ENCODE data around the gene PRKG1. TPM values are rescaled to one million over a fixed set of nuclear protein-coding genes. Genes with fewer than 3 reads are reported as not detected.

PRKG1 gene
- polyA plus RNA-seq, 1 donor (not counting 4 experiments of a cell fraction or from before 2014, with no cell fraction given): 0.24 TPM

- Histone ChIP-seq H3K4me3 (ENCODE audit: control insufficient read depth in 2 of 3, extremely low read depth in 1 of 3, insufficient read depth in 2 of 3, low read depth in 1 of 3, low read length in 3 of 3) (no peak overlapping the region), H3K9me1 (ENCODE audit: control insufficient read depth, extremely low read depth, insufficient read depth, low read length) (no peaks in the 10 kb centered on the region), H3K79me2 (ENCODE audit: control insufficient read depth, insufficient read depth, low read length) (no peaks in the 10 kb centered on the region), H4K20me1 (ENCODE audit: control insufficient read depth, extremely low read depth, insufficient read depth, low read length) (no peaks in the 10 kb centered on the region), H3K27ac (ENCODE audit: control insufficient read depth, insufficient read depth, low read length) (no peak overlapping the region), H3K4me2 (ENCODE audit: control insufficient read depth, extremely low read depth, insufficient read depth, low read depth, low read length) (no peak overlapping the region), H3K9ac (ENCODE audit: control insufficient read depth, extremely low read depth, insufficient read depth, low read length) (no peak overlapping the region), H3K9me3 (ENCODE audit: control insufficient read depth, low read depth, low read length) (no peaks in the 10 kb centered on the region), H3K4me1 (ENCODE audit: control insufficient read depth, extremely low read depth, insufficient read depth, low read length) (no peaks in the 10 kb centered on the region), H3K36me3 (ENCODE audit: control insufficient read depth in 2 of 2, extremely low read depth in 1 of 2, insufficient read depth in 2 of 2, low read length in 2 of 2) (no peaks in the 10 kb centered on the region), H2AFZ (ENCODE audit: control insufficient read depth, low read length) (no peak overlapping the region), H3K27me3 (ENCODE audit: control insufficient read depth, extremely low read depth, insufficient read depth, low read length) (no peaks in the 10 kb centered on the region)
- TF ChIP-seq EZH2 (IDR thresholded peaks at IDR 0.05; ENCODE audit: low read length): no peak
- TF ChIP-seq CTCF (optimal IDR thresholded peaks at IDR 0.05 in 1 of 3, IDR thresholded peaks at IDR 0.05 in 1 of 3, conservative IDR thresholded peaks at IDR 0.05 in 1 of 3; ENCODE audit: extremely low read depth in 1 of 3, insufficient read depth in 2 of 3, low read length in 3 of 3): no peak
- dilution Hi-C loops (cut with MboI; ENCODE audit: extremely low pct_ligation_motif_present, low sequenced_read_pairs): no loop called here
- FAIRE-seq (no peak), DNase-seq (ENCODE audit: low read depth, low spot score) (no peak)
Measured at GRCh38 chr10:51255381-51255780, 181.1 kb downstream of the PRKG1 start.

- H3K4me2 ChIP-seq (ENCODE audit: control insufficient read depth, extremely low read depth, insufficient read depth, low read depth, low read length): no peak overlapping the region
- no peaks in the 10 kb centered on the region for H3K36me3 ChIP-seq (ENCODE audit: control insufficient read depth in 2 of 2, extremely low read depth in 1 of 2, insufficient read depth in 2 of 2, low read length in 2 of 2)
- no peak overlapping the region for H3K4me3 ChIP-seq (ENCODE audit: control insufficient read depth in 2 of 3, extremely low read depth in 1 of 3, insufficient read depth in 2 of 3, low read depth in 1 of 3, low read length in 3 of 3)
- no peak overlapping the region for H2AFZ ChIP-seq (ENCODE audit: control insufficient read depth, low read length)
- no peaks in the 10 kb centered on the region for H3K9me3 ChIP-seq (ENCODE audit: control insufficient read depth, low read depth, low read length)
- H3K9me1 ChIP-seq (ENCODE audit: control insufficient read depth, extremely low read depth, insufficient read depth, low read length): no peaks in the 10 kb centered on the region
- no peaks in the 10 kb centered on the region for H3K4me1 ChIP-seq (ENCODE audit: control insufficient read depth, extremely low read depth, insufficient read depth, low read length)
- DNase-seq (ENCODE audit: low read depth, low spot score): no peak
- no peak for FAIRE-seq
- no peak overlapping the region for H3K9ac ChIP-seq (ENCODE audit: control insufficient read depth, extremely low read depth, insufficient read depth, low read length)
- dilution Hi-C loops (cut with MboI; ENCODE audit: extremely low pct_ligation_motif_present, low sequenced_read_pairs): no loop called here
- no peaks in the 10 kb centered on the region for H4K20me1 ChIP-seq (ENCODE audit: control insufficient read depth, extremely low read depth, insufficient read depth, low read length)
- no peak overlapping the region for H3K27ac ChIP-seq (ENCODE audit: control insufficient read depth, insufficient read depth, low read length)
- no peaks in the 10 kb centered on the region for H3K79me2 ChIP-seq (ENCODE audit: control insufficient read depth, insufficient read depth, low read length)
- no peaks in the 10 kb centered on the region for H3K27me3 ChIP-seq (ENCODE audit: control insufficient read depth, extremely low read depth, insufficient read depth, low read length)
- TF ChIP-seq EZH2 (IDR thresholded peaks at IDR 0.05; ENCODE audit: low read length) (no peak), CTCF (optimal IDR thresholded peaks at IDR 0.05 in 1 of 3, IDR thresholded peaks at IDR 0.05 in 1 of 3, conservative IDR thresholded peaks at IDR 0.05 in 1 of 3; ENCODE audit: extremely low read depth in 1 of 3, insufficient read depth in 2 of 3, low read length in 3 of 3) (no peak)
Measured at GRCh38 chr10:51257511-51258248, 183.4 kb downstream of the PRKG1 start.

Data from keratinocyte (primary cell).